ENCODE data around the gene IGF2BP1.
"Not testable (repeated sequence)": the region's sequence is repeated elsewhere in the genome, so short reads cannot be mapped to it uniquely, and the experiment has no call there.

Gene IGF2BP1

GRCh38 chr17:48995974-48996721, 1.0 kb upstream of the IGF2BP1 start:
- no peak for DNase-seq (ENCODE audit: low read depth in 3 of 3)

DNA sequence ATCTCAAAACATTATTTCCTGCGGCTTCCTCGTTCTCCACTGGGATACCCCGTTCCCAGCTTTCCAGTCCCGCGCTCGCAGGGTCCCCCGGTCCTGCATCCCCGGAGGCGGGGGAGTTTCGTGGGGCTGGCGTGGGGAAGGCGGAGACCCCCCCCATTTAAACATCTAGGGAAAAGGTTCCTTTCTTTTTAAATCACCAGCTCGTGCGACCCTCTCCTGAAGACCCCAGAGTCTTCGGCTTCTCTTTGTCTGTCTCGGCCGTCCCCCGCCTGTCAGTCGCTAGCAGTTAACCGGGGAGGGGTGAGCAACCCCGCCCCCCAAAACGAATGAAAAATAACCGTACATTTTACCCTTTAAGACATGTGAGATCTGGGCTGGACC, 473 bp upstream of the IGF2BP1 start:
- no peak for DNase-seq (ENCODE audit: low read depth in 3 of 3)

- no peak for DNase-seq (ENCODE audit: low read depth in 3 of 3)
These were observed 822 bp downstream of the IGF2BP1 start for GRCh38 chr17:48997827-48998586.

DNA sequence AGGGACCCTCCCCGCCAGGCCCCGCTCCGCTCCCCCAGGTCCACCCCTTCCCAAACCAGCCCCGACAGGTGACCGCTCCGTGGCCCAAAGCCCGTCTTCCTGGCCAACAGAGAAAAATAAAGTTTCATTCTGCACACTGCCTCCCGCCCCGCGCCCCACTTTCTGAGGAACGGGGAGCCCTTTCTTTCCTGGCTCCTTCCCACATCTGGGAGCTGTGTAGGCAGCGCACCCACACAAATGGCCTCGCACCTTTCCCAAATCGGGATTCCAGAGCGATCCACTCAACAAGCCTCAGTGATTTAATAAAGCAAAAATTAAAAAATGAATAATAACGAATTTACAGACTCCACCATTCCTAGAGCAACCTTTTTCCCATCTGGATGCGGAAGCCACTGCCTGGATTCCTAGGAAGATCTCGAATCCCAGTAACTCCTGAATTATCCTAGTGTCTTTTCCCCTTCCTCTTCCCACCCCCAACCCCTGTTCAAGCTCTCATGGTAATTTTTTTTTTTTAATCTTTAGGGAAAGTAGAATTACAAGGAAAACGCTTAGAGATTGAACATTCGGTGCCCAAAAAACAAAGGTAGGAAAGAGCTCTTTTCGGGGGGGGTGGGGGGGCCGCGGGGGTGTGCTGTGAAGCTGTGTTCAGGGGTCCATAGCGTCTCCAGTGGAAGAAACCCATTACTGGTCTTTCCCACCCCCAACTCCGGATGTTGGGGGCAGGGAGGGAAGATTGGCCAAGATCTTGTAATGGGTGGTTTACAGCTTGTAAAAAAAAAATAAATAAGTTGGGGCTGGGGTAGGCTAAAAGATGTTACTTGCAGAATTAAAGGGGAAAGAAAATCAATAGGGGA, 1.6 kb downstream of the IGF2BP1 start:
- no peak for DNase-seq (ENCODE audit: low read depth in 3 of 3)

DNA sequence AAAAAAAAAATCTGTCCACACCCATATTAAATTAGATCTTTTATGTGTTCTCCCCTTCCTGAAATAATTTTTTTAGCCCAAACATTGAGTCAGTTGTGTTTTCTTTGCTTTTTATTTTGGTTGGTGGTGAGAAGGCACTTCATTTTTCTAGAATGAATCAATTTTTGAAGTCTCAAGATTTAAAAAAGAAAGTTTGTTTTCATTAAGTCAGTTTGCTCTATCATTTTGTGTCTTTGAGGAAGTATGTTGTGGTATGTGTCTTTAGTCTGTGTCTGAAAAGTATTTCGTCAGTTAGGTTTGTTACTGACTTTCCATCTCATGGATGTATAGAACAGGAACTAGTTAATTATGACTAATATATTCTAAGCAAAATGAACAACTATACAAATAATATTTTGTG, 3.8 kb downstream of the IGF2BP1 start:
- no peak for DNase-seq (ENCODE audit: low read depth in 3 of 3)

GRCh38 chr17:49001671-49002070, 4.5 kb downstream of the IGF2BP1 start:
- DNase-seq (ENCODE audit: low read depth in 3 of 3) = no peak

DNA sequence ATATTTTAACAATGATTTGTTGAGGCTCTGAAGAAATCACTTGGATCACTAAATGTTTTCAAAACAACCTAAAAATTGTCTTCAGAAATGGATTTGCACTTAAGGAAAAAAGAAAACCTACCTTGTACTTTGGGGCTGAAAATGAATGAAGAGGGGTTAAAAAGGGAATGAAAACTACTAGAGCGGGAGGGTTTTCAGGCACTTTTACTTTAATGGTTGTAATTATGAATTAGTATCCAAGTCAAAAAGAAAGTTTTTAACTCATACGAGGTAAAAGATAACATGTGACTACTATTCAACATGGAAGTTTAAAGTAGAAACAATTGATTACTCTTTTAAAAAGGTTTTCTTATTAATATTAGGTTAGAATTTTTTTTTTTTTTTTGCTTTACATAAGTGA, 5.1 kb downstream of the IGF2BP1 start:
- no peak for DNase-seq (ENCODE audit: low read depth in 3 of 3)

DNA sequence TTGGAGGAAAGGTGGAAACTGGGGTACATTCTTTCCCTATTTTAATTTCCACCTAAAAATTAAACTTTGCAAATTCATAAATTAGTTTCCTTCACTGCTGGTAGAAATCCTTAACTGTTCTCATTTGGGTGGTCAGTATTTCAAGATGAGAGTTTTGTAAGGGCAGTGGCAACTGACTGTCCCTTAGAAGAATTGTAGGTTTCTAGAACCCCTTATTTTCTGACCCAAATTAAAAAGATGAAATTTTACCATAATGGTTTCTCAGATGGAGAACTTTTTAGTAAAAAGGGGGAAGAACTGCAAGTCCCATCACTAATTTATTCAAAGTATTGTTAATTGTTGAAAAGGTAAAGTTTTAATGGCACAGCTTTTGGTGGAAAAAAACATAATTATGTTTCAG, 5.6 kb downstream of the IGF2BP1 start:
- no peak for DNase-seq (ENCODE audit: low read depth in 3 of 3)

DNA sequence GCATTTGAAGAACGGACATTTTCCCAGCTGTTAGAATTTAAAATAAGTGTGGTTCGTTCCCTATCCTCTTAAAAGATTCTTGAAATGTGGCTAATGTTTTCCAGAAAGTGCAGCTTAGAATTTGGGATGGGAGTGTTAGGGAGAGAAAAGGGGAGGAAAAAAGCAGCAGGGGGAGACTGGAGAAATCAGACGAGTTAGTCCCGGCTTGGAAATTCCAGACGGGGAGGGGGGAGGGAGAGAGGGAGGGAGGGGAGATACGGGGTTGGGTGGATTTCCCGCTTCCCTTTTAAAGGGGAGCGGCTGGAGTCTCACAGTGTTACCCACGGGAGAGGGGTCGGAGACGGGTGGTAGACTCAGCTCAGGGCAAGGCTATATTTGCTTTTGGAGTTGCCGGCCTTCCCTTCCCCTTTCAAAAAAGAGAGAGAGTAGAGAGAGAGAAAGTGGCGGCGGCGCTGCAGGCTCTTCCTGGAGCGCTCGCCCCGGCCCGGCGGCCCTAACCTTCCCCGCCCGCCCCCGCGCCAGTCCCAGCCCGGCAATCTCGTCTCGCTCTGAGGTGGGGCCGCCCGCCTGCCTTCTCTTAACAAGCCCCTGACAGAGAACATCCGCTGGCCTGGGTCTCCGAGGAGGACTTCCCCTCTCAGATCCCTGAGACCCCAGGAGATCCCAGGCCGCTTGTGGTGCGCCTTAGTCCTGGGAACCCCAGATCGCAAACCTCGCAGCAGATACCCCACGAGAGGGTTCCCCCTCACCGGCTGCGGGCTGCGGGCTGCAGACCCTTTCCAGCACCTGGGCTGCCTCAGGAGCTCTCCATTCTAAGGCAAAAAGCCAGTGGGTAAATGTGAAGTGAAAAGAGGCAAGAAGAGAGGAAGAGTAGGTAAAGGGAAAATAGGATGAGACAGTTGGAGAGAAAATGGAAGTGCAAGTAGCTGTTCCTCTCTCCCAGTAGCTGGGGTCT, 6.6 kb downstream of the IGF2BP1 start:
- DNase-seq (ENCODE audit: low read depth in 3 of 3) = no peak

- no peak for DNase-seq (ENCODE audit: low read depth in 3 of 3)
These were observed 8.0 kb downstream of the IGF2BP1 start for GRCh38 chr17:49005140-49005539.

- not testable (repeated sequence) for DNase-seq (ENCODE audit: low read depth in 3 of 3)
These were observed 11.7 kb downstream of the IGF2BP1 start for GRCh38 chr17:49008908-49009307.

GRCh38 chr17:49012769-49013255, 15.6 kb downstream of the IGF2BP1 start:
- no peak for DNase-seq (ENCODE audit: low read depth in 3 of 3)

DNA sequence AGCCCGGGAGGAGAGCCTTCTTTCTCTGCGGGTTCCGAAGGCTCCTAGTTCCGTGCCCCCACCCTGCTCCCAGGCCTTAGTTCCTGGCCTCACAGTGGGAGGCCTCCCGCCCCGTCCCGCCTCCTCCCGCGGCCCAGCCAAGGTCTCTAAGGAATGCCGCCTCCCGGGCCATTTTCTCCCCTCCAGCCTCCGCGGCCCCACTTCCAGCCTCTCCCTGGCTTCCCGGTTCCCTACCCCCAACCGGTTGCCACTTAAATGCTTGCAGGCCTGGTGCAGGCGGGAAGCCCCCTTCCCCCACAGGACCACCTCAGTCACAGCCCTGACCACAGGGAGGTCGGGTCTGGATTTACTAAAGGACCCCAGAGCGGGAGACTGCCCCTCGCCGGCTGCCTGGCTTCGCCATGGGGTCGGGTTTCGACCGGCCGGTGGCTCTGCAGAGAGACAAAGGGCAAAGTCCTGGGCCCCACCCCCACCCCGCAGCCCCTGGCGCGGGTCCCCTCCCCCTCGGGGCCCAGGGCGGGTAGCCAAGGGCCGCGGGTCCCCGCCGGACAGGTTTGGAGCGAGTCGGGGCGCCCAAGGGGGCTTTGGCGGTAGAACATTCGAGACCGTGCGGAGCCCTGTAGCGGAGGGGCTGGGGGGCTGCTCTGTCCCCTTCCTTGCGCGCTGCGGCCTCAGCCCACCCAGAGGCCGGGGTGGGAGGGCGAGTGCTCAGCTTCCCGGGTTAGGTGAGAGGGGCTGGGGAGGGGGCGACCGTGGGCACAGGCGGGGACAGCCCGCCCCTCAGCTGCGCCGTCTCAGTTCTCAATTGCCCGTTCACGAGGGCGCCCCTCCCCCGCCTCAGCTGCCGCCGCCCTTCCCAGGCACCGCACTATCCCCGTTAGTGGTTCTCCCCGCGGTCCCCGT, 16.4 kb downstream of the IGF2BP1 start:
- DNase-seq (ENCODE audit: low read depth in 3 of 3) = no peak

DNA sequence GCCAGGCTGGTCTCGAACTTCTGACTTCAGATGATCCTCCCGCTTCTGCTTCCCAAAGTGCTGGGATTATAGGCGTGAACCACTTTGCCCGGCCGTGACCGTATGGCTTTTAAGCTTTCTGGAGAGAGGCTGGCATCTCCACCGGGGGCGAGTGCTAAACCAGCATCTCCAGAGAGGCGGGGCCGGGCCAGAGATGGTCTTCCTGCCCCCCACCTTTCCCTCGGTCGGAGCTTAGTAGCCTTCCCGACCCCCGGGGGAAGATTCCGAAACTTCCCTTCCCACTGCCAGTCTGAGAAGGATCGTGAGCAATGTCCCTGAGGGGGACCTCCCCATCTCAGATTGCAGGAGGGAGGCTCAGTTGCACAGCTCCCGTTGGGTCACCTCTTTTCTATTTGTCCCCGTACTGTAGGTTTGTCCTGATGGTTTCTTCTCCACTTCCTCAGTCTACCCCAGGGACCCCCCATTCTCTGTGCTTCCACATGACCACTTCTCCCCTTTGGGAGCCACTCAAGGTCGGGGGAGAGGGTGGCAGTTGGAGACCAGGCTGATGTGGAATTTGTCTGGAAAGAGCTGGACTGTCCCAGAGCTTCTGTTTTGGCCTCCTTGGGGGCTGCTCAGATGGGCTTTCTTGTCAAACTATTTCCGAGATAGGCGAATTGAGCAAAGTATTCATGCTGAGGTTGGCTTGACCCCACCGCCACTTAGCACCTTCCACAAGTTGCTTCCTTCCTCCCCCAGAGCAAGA, 18.2 kb downstream of the IGF2BP1 start:
- no peak for DNase-seq (ENCODE audit: low read depth in 3 of 3)

DNA sequence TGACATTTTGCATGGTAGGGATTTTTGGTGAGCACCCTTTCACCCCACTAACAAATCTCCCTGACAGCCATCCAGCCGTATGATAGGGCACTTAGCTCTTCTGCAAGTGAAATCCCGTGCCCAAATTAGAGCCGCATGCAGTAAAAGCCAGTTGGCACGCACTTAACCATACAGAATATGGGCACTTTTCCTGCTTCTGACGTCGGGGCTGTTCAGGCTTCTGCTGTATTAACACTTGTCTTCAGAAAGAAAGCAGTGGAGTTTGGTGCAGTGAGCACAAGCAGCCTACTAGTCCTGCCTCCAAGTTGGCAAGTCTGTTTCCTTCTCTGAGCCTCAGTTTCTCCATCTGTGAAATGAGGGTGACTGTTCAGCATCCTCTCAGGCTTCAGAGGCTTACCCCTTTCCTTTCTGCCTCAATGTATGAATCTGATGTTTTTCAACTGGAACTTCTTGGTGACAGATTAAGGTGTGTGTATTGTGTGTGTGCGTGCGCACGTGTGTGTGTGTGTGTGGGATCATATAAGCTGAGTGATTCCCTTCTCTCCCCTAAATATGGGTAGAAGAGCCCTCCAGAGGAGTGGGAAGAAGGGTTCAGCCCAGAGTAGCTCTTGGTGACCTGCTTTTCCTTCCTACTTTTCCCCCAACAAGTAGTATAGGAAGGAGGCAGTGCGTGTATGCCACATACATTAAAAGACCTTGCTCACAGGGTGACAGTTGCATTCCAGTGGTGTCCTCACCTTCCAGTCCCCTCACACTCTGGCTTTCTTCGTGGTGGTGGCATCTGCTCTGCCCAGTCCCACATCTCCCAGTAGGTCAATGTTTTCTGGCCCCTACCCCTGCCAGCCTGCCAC, 19.0 kb downstream of the IGF2BP1 start:
- DNase-seq (ENCODE audit: low read depth in 3 of 3) = no peak

DNA sequence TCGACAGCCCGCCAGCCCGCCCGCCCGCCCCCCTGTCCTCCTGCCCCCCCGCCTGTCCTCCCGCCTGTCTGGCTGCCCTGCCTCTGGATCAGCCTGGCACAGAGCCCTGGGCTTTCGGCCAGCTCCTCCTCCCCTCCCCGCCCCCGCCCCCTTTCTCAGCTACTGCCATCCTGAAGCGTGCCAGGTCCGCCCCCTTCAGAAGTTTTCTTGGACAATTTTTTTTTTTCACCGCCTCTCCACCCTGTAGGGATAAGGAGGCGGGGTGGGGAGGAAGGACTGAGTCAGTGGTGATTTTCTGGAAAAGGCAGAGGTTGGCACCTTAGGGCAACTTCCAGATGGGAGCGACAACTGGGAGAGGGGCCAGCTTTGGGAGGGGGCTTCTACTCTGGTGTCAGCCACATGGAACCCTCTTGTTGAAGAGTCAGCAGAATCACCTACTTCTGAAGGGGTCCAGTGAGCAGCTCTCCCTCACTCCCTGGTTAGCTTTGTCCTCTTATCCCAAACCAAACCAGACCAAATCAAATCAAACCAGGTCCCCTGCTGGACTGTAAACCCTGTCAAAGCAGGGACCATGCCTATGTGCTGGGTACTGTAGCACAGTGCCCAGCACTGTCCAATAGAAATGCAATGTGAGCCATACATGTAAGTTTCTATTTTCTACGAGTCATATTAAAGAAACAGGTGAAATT, 19.7 kb downstream of the IGF2BP1 start:
- DNase-seq (ENCODE audit: low read depth in 3 of 3) = no peak

GRCh38 chr17:49018116-49018612, 21.0 kb downstream of the IGF2BP1 start:
- no peak for DNase-seq (ENCODE audit: low read depth in 3 of 3)

DNA sequence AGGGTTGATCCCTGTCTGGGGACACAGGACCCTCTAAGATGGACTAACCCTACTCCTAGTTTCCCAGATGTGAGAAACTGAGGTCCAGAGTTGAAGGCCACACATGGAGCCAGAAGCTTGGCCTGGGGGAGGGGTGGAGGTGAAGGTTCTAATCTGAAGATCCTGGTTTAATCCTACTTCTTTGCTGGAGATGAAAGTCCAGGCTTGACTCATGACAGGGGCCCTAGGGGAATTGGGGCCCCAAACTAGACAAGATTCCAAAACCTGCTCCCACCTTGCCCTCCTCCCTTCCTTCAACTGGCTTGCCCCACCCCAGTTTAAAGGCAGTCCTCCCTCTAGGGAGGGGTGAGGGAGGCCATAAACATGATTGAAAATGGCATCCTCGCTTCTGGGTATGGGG, 21.6 kb downstream of the IGF2BP1 start:
- no peak for DNase-seq (ENCODE audit: low read depth in 3 of 3)

All from stimulated activated CD4-positive, alpha-beta T cell treated with anti-CD3 and anti-CD28 coated beads, TNF-alpha, amount 100 ng/mL, for 4 hours (primary cell).